Glomerular visceral epithelial cell (primary cell): ENCODE measurements around the gene FBXO30.

Source experiments
- DNase-seq: peaks from one replicate; pipeline ENCODE4 v3.0.0-alpha.2; 2016; ENCODE audit errors: extremely low spot score

The FBXO30 gene

DNA sequence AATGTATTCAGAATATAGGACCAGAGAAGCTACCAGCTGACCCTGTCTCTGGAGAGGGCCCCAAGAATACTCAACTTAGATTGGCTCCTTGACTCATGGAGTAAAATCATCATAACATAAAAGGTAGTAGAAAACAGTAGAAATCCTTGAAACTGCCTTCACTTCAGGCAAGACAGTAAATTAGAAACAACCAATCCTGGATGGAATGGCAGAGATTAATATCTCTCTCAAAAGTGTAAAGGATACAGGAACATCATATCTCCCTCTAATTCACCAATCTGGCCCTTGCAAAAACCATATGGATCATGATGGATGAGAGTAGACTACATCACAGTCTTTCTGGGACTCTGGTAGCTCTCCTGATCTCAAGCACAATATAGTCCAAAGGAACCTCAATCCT lies 58.9 kb downstream of the FBXO30 start:
- no peak for DNase-seq

DNA sequence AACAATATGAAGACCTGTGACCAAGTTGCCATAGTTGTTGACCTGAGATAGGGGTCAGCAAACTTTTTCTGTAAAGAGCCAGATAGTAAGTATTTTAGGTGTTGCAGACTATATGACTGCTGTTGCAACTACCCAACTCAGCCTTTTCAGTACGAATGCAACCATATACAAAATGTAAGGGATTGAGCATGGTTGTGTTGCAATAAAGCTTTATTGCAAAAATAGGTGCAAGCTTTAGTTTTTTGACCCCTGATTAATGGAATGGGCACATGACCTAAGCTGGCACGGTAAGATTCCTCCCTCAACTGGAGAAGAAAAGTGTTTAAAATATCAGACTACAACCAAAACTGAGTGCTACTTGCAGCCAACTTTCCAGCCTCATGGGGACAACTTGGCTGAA lies 62.0 kb downstream of the FBXO30 start:
- no peak for DNase-seq

DNA sequence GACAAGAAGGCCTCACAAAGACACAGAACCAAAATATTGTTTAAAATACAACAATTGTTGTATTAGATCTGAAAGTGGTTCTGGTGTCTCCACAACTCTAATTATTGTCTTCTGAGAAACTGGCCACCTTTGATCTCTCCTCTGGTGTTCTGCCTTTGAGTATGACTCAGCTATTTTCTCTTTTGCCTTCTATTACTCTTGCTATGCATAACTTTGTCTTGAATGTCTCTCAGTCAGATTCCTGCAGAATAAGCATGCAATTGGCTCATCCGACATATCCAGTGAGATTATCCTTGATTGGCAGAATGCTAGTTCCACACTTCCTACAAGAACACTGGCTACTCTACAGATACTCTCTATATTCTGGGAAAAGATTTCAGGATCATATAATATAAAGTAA lies 65.0 kb downstream of the FBXO30 start:
- peak; percentile 30 for DNase-seq

DNA sequence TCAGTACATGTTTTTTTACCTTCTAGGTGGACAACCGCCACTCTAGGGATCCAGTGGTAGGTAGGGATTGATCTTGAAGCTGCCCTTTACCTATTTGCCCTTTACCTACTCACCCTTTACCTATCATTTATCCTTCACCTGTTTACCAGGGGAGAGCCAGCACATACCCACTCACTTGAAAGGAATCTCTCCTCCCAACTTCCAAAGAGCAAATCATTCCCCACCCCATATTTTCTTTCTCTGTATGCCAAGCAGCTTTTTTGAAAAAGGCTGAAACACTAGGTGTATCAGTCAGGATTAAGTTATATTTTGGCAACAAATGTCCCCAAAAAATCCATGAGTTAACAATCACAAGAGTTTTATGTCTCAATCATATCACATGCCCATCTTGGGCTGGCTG lies 68.7 kb downstream of the FBXO30 start:
- DNase-seq = no peak

DNA sequence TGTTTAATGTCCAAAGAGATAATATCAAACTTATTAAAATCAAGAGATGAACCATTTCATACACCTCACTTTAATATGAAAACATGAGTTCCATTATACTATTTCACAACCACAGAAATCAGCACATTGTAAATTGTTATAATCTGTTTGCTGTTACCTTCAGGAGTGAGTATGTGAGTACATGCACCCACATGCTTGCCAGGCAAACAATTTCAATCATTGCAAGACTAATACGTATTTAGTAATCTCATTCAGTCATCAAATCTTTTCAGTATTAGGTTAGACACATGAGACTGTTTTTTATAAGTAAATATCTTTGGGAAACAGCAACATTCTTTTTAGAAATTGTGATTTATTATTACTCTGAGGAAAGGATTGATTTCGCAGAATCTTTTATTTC lies 70.0 kb downstream of the FBXO30 start:
- DNase-seq = no peak
